Hepatocyte (in vitro differentiated cells): Measurements from ENCODE around the gene FFAR4.

Experiments
- CTCF ChIP-seq: fragments of 200-600 bp; sonication (generic); IDR thresholded peaks from 2 replicates; pipeline ENCODE4 v1.5.1; 2016; ENCODE audit warnings: antibody characterized with exemption, mild to moderate bottlenecking; ENCODE audit not compliant: poor library complexity
- EZH2 ChIP-seq: fragments of 200-600 bp; sonication (generic); IDR thresholded peaks from 2 replicates; pipeline ENCODE4 v1.6.1; 2016; ENCODE audit warnings: antibody characterized with exemption, mild to moderate bottlenecking, borderline replicate concordance
- EZH2phosphoT487 ChIP-seq: fragments of 200-600 bp; sonication (generic); IDR thresholded peaks from one replicate; pipeline ENCODE4 v1.6.1; 2018; ENCODE audit warnings: antibody characterized with exemption, mild to moderate bottlenecking, low read depth, moderate library complexity; ENCODE audit not compliant: unreplicated experiment, severe bottlenecking

- TF ChIP-seq EZH2phosphoT487, result no peak
- no peak for TF ChIP-seq CTCF
- no peak for TF ChIP-seq EZH2
Observed at GRCh38 chr10:93593254-93593653, 26.8 kb downstream of the FFAR4 start.
